GM10847 (cell line): Measurements from ENCODE around the gene U2AF1L4.
A peak's percentile ranks its signal among the peaks of the same experiment; 100 is the strongest.

ENCODE experiments used
- POLR2A ChIP-seq: IDR thresholded peaks from 2 replicates; pipeline ENCODE4 v1.6.1; 2011; ENCODE audit not compliant: insufficient read length; ENCODE audit errors: extremely low read depth

Gene U2AF1L4

GRCh38 chr19:35740423-35741202, 4.6 kb downstream of the U2AF1L4 start:
- TF ChIP-seq POLR2A = peak; percentile 56

- no peak for TF ChIP-seq POLR2A
Measured at GRCh38 chr19:35740108-35740422, 5.2 kb downstream of the U2AF1L4 start.

- TF ChIP-seq POLR2A = no peak
Measured at GRCh38 chr19:35739275-35740107, 5.7 kb downstream of the U2AF1L4 start.

GRCh38 chr19:35738887-35739229, 6.4 kb downstream of the U2AF1L4 start:
- TF ChIP-seq POLR2A = no peak

GRCh38 chr19:35738021-35738886, 7.0 kb downstream of the U2AF1L4 start:
- no peak for TF ChIP-seq POLR2A

- TF ChIP-seq POLR2A = no peak
Measured at GRCh38 chr19:35736913-35737886, 8.0 kb downstream of the U2AF1L4 start.

- TF ChIP-seq POLR2A = no peak
Measured at GRCh38 chr19:35734889-35735288, 10.3 kb downstream of the U2AF1L4 start.

GRCh38 chr19:35734273-35734672, 10.9 kb downstream of the U2AF1L4 start:
- no peak for TF ChIP-seq POLR2A

- TF ChIP-seq POLR2A = no peak
Measured at GRCh38 chr19:35733180-35734125, 11.8 kb downstream of the U2AF1L4 start.

- no peak for TF ChIP-seq POLR2A
Measured at GRCh38 chr19:35732540-35733179, 12.6 kb downstream of the U2AF1L4 start.

GRCh38 chr19:35731779-35732405, 13.3 kb downstream of the U2AF1L4 start:
- no peak for TF ChIP-seq POLR2A

- no peak for TF ChIP-seq POLR2A
Measured at GRCh38 chr19:35731353-35731752, 13.9 kb downstream of the U2AF1L4 start.
